Cardiac septum (tissue), 1 donor: ENCODE measurements around the gene CDKN1A. TPM values are rescaled to one million over a fixed set of nuclear protein-coding genes. Genes with fewer than 3 reads are reported as not detected.

ENCODE experiments used
- DNase-seq: peaks from one replicate; pipeline ENCODE4 v3.0.0-alpha.2; 2020; ENCODE audit warnings: low spot score
- intact Hi-C: fragments of 100-400 bp; cut with DNase I; formaldehyde crosslinking; loops from one replicate; pipeline ENCODE4 v1.14.0; 2022
- total RNA-seq: library from RNA; stranded (reverse); fragmentation: NEBNext Ultra II Directional; extraction: Animal tissue kit (Norgen Biotek cat#: 25700); gene quantifications from one replicate; pipeline ENCODE4 v1.2.1, GENCODE V29; 2021
- donor health status: DM: no; HTN: no; CAD: no.

CDKN1A gene
- total RNA-seq, 1 donor from 2014 or later = 113 TPM

- intact Hi-C loops = loop anchor here (5.0 kb wide), 1 partner anchor 171 kb away; no protein-coding TSS in a partner anchor
- DNase-seq = no peak
Measured at GRCh38 chr6:36676141-36677058, 2.1 kb upstream of the CDKN1A start.

- no peak for DNase-seq
- intact Hi-C loops = loop anchor here (5.0 kb wide), 1 partner anchor 170 kb away; no protein-coding TSS in a partner anchor
Measured at GRCh38 chr6:36677059-36677749, 1.3 kb upstream of the CDKN1A start.

- no peak for DNase-seq
- intact Hi-C loops = loop anchor here (2.0 to 5.0 kb wide), 3 partner anchors 57 to 169 kb away; partner anchors contain the start of gene STK38
Measured at GRCh38 chr6:36677753-36678487, 594 bp upstream of the CDKN1A start.

- intact Hi-C loops = loop anchor here (2.0 to 5.0 kb wide), 3 partner anchors 56 to 168 kb away; partner anchors contain the start of gene STK38
- DNase-seq = peak; percentile 82
Measured at GRCh38 chr6:36679043-36679833, 724 bp downstream of the CDKN1A start.

GRCh38 chr6:36682328-36683144, 4.0 kb downstream of the CDKN1A start:
- intact Hi-C loops = loop anchor here (5.0 kb wide), 2 partner anchors 75 to 240 kb away; partner anchors contain the start of genes KCTD20 and PXT1
- DNase-seq = no peak

- no peak for DNase-seq
- intact Hi-C loops = loop anchor here (5.0 kb wide), 2 partner anchors 74 to 241 kb away; partner anchors contain the start of genes KCTD20 and PXT1
Measured at GRCh38 chr6:36683145-36683655, 4.7 kb downstream of the CDKN1A start.

GRCh38 chr6:36683656-36684446, 5.3 kb downstream of the CDKN1A start:
- no peak for DNase-seq
- intact Hi-C loops = loop anchor here (5.0 kb wide), 2 partner anchors 73 to 242 kb away; partner anchors contain the start of genes KCTD20 and PXT1

GRCh38 chr6:36684447-36684812, 5.9 kb downstream of the CDKN1A start:
- no peak for DNase-seq
- intact Hi-C loops = loop anchor here (5.0 kb wide), 2 partner anchors 73 to 242 kb away; partner anchors contain the start of genes KCTD20 and PXT1

- intact Hi-C loops = no loop called here
- DNase-seq = no peak
Measured at GRCh38 chr6:36685166-36685924, 6.8 kb downstream of the CDKN1A start.

- intact Hi-C loops = no loop called here
- DNase-seq = no peak
Measured at GRCh38 chr6:36685926-36686667, 7.6 kb downstream of the CDKN1A start.

GRCh38 chr6:36686668-36687513, 8.4 kb downstream of the CDKN1A start:
- intact Hi-C loops = no loop called here
- no peak for DNase-seq

GRCh38 chr6:36688063-36688738, 9.7 kb downstream of the CDKN1A start:
- intact Hi-C loops = no loop called here
- DNase-seq = no peak

GRCh38 chr6:36688739-36689075, 10.2 kb downstream of the CDKN1A start:
- no peak for DNase-seq
- intact Hi-C loops = no loop called here

- intact Hi-C loops = no loop called here
- no peak for DNase-seq
Measured at GRCh38 chr6:36691011-36691410, 12.5 kb downstream of the CDKN1A start.
